Measurements from ENCODE around the gene C3orf20.
"Not testable (repeated sequence)": the region's sequence is repeated elsewhere in the genome, so short reads cannot be mapped to it uniquely, and the experiment has no call there.

The C3orf20 gene

DNA sequence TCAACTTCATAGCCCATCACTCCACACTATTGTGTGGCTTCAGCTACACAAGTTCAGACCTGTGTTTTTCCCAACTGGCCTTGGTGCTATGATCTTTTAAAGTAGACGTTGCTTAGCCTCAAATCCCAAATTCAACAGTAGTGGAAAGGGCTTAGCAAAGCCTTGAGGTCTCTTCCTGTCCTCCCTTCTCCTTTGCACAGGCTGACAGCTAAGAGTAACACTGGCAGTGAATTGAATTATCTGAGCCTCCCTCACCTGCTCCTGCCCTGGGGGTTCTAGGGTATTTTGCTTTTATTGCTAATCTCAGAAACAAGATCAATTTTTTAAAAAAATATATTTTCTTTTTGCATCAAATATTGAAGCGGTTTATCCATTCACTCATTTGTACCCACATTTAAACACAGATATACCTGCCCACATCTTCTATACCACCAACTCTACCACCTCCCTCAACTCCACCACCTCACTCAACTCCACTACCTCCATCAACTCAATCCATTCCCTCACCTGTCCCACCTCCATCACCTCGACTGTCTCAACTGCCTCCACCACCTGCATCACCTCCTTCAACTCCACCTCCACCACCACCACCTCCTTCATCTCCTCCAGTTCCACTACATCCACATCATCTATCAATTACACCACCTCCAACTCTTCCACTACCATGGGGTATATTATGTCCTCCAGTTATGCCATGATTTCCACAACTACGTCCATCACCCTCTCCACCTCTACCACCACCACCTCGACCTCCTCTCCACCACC is 133.7 kb downstream of the C3orf20 start:
- no peak overlapping the region for H3K9ac ChIP-seq (ENCODE audit: low read depth, low read length, poor library complexity)
- peaks cover 16 to 82% (median 40%) of the 10 kb centered on the region in 3 experiments for H3K27me3 ChIP-seq (ENCODE audit: control insufficient read depth in 3 of 3, insufficient read depth in 3 of 3, low read depth in 1 of 3, low read length in 3 of 3)
- 100% methylated on average over 2 of the region's 5 CpGs; no CpG with 5 or more reads in 1 of the 2 donors for WGBS, 2 donors (ENCODE audit: extremely low coverage in 2 of 2, insufficient read length in 2 of 2, insufficient replicate concordance in 1 of 2)
- no peak overlapping the region for H3K27ac ChIP-seq (replicated peaks; ENCODE audit: low read length)
- DNase-seq (ENCODE audit: low spot score): no peak
- no peaks in the 10 kb centered on the region for H3K36me3 ChIP-seq (replicated peaks in 1 of 2; ENCODE audit: control insufficient read depth in 2 of 2, insufficient read depth in 2 of 2, low read length in 2 of 2)
- H3K4ac ChIP-seq (ENCODE audit: low read length): no peak overlapping the region
- no peak overlapping the region for H2BK12ac ChIP-seq (ENCODE audit: low read length)
- no peak overlapping the region for H4K8ac ChIP-seq (ENCODE audit: low read depth, low read length)
- H2AK5ac ChIP-seq (ENCODE audit: low read depth, low read length): no peak overlapping the region
- H3K79me1 ChIP-seq (ENCODE audit: low read depth, low read length): no peaks in the 10 kb centered on the region
- H3K23ac ChIP-seq (ENCODE audit: low read depth, low read length, poor library complexity): no peak overlapping the region
- no peak overlapping the region for H2BK15ac ChIP-seq (ENCODE audit: low read length)
- H3K4me1 ChIP-seq (ENCODE audit: control insufficient read depth in 2 of 2, insufficient read depth in 1 of 2, low read depth in 1 of 2, low read length in 2 of 2): peaks cover 0 to 4% of the 10 kb centered on the region in 2 donors
- H3K14ac ChIP-seq (ENCODE audit: low read length): no peak overlapping the region
- no peak overlapping the region for H3K4me2 ChIP-seq (ENCODE audit: insufficient read depth, low read length, poor library complexity, severe bottlenecking)
- H4K91ac ChIP-seq (ENCODE audit: low read depth, low read length, poor library complexity): no peak overlapping the region
- no peak overlapping the region for H3K4me3 ChIP-seq (ENCODE audit: low read length in 2 of 2)
- no peak overlapping the region for H3K18ac ChIP-seq (ENCODE audit: low read length)
- no peak overlapping the region for H2BK120ac ChIP-seq (ENCODE audit: low read depth, low read length)
- no peak overlapping the region for H2AFZ ChIP-seq (ENCODE audit: low read length)
- no peak overlapping the region for H2BK5ac ChIP-seq (ENCODE audit: low read length)
- H3K9me3 ChIP-seq (replicated peaks in 1 of 2; ENCODE audit: control insufficient read depth in 2 of 2, insufficient read depth in 1 of 2, low read depth in 1 of 2, low read length in 2 of 2): no peaks in the 10 kb centered on the region

DNA sequence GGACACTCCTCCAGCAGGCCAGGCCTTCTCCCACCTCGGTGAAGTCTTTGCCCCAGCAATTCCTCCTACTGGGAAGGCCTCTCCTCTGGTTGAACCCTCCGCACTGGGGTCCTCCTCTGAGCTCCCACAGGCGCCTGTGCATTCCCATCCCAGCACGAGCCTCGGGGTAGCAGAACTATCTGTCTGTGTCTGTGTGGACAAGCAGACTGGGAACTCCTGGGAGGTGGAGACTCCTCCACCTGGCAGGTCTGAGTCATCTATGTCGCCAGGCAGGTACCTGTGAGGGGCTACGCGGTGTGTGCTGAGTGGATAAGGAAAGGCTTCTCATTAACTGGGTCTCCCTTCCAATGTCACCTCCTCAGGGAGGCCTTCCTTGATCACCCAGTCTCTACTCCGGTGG is 134.7 kb downstream of the C3orf20 start:
- H3K4me3 ChIP-seq (ENCODE audit: low read length in 2 of 2); H3K23ac ChIP-seq (ENCODE audit: low read depth, low read length, poor library complexity); H2BK12ac ChIP-seq (ENCODE audit: low read length); H3K79me1 ChIP-seq (ENCODE audit: low read depth, low read length); H4K91ac ChIP-seq (ENCODE audit: low read depth, low read length, poor library complexity); H4K8ac ChIP-seq (ENCODE audit: low read depth, low read length); H2BK120ac ChIP-seq (ENCODE audit: low read depth, low read length); H3K4ac ChIP-seq (ENCODE audit: low read length); H3K9ac ChIP-seq (ENCODE audit: low read depth, low read length, poor library complexity); H3K18ac ChIP-seq (ENCODE audit: low read length); H2AFZ ChIP-seq (ENCODE audit: low read length); H3K9me3 ChIP-seq (replicated peaks in 1 of 2; ENCODE audit: control insufficient read depth in 2 of 2, insufficient read depth in 1 of 2, low read depth in 1 of 2, low read length in 2 of 2); H3K36me3 ChIP-seq (replicated peaks in 1 of 2; ENCODE audit: control insufficient read depth in 2 of 2, insufficient read depth in 2 of 2, low read length in 2 of 2); H2AK5ac ChIP-seq (ENCODE audit: low read depth, low read length); H2BK5ac ChIP-seq (ENCODE audit: low read length); H2BK15ac ChIP-seq (ENCODE audit: low read length); H3K4me1 ChIP-seq (ENCODE audit: control insufficient read depth in 2 of 2, insufficient read depth in 1 of 2, low read depth in 1 of 2, low read length in 2 of 2); H3K14ac ChIP-seq (ENCODE audit: low read length); DNase-seq (ENCODE audit: low spot score); H3K4me2 ChIP-seq (ENCODE audit: insufficient read depth, low read length, poor library complexity, severe bottlenecking); H3K27ac ChIP-seq (replicated peaks; ENCODE audit: low read length): not testable (repeated sequence)
- H3K27me3 ChIP-seq (ENCODE audit: control insufficient read depth in 3 of 3, insufficient read depth in 3 of 3, low read depth in 1 of 3, low read length in 3 of 3): peaks cover 16 to 85% (median 40%) of the 10 kb centered on the region in 3 experiments
- WGBS, 2 donors (ENCODE audit: extremely low coverage in 2 of 2, insufficient read length in 2 of 2, insufficient replicate concordance in 1 of 2): no CpG with 5 or more reads among the region's 9 CpGs

DNA sequence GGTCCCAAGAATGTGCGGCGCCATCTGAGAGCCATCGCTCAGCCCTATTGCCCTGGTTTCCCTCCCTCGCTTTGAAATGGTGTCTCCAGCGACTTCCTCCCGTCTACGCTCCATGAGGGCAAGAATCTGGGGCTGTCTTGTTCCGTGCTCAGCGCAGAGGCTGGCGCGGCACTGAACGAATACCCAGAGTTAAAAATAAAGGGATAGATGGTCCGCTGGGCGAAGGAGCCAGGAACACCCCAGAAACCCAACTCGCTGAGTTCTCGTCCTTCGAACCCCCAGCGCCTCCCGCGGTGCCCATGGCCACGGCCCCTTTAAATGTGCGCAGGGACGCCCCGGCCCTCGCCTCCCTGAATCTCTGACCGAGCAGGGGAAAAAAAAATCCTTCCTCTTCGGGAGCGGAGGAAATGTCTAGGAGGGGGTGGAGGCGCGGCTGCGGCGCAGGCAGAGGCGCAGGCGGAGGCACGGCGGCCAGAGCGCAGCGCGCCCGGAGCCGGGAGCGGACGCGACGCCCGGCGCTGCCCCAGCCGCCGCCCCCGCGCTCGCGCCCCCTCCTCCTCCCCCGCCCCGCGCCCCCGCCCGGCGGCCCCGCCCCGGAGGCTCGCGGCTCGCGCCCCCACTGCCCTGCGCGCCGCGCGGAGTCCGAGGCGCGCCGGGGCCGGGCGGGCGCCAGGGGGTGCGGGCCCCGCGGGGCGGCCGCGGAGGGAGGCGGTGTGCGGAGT is 135.3 kb downstream of the C3orf20 start:
- H2AFZ ChIP-seq (ENCODE audit: low read length): no peak overlapping the region

More for the DNA sequence above, 135.3 kb downstream of the C3orf20 start:
- Histone ChIP-seq H2AK5ac (ENCODE audit: low read depth, low read length) (no peak overlapping the region), H2BK15ac (ENCODE audit: low read length) (no peak overlapping the region), H4K91ac (ENCODE audit: low read depth, low read length, poor library complexity) (no peak overlapping the region), H3K4me3 (ENCODE audit: low read length in 2 of 2) (peak overlapping the region in 1 of 2 donors; percentile 73), H3K27ac (replicated peaks; ENCODE audit: low read length) (no peak overlapping the region), H3K18ac (ENCODE audit: low read length) (peak overlapping the region; percentile 23), H3K27me3 (ENCODE audit: control insufficient read depth in 3 of 3, insufficient read depth in 3 of 3, low read depth in 1 of 3, low read length in 3 of 3) (peaks cover 16 to 84% (median 40%) of the 10 kb centered on the region in 3 experiments), H2BK120ac (ENCODE audit: low read depth, low read length) (no peak overlapping the region), H3K79me1 (ENCODE audit: low read depth, low read length) (no peaks in the 10 kb centered on the region), H3K14ac (ENCODE audit: low read length) (no peak overlapping the region), H3K4ac (ENCODE audit: low read length) (no peak overlapping the region), H3K23ac (ENCODE audit: low read depth, low read length, poor library complexity) (no peak overlapping the region), H2BK5ac (ENCODE audit: low read length) (no peak overlapping the region), H3K4me2 (ENCODE audit: insufficient read depth, low read length, poor library complexity, severe bottlenecking) (peak overlapping the region; percentile 69), H2BK12ac (ENCODE audit: low read length) (no peak overlapping the region), H3K9ac (ENCODE audit: low read depth, low read length, poor library complexity) (peak overlapping the region; percentile 25), H3K4me1 (ENCODE audit: control insufficient read depth in 2 of 2, insufficient read depth in 1 of 2, low read depth in 1 of 2, low read length in 2 of 2) (peaks cover 0 to 4% of the 10 kb centered on the region in 2 donors), H3K9me3 (replicated peaks in 1 of 2; ENCODE audit: control insufficient read depth in 2 of 2, insufficient read depth in 1 of 2, low read depth in 1 of 2, low read length in 2 of 2) (no peaks in the 10 kb centered on the region), H3K36me3 (replicated peaks in 1 of 2; ENCODE audit: control insufficient read depth in 2 of 2, insufficient read depth in 2 of 2, low read length in 2 of 2) (no peaks in the 10 kb centered on the region), H4K8ac (ENCODE audit: low read depth, low read length) (no peak overlapping the region)
- DNase-seq (ENCODE audit: low spot score): no peak
- WGBS, 2 donors (ENCODE audit: extremely low coverage in 2 of 2, insufficient read length in 2 of 2, insufficient replicate concordance in 1 of 2): no CpG with 5 or more reads among the region's 85 CpGs
